DOHH2 (cell line): ENCODE data around the gene SESTD1.

ENCODE experiments used
- EZH2phosphoT487 ChIP-seq: fragments of 200-600 bp; sonication (generic); IDR thresholded peaks from 2 replicates; pipeline ENCODE4 v1.6.1; 2017; ENCODE audit warnings: borderline replicate concordance, mild to moderate bottlenecking, antibody characterized with exemption, low read length, moderate library complexity, mixed read lengths
- TF ChIP-seq, protein P1 (sequence below): fragments of 200-600 bp; sonication (generic); IDR thresholded peaks from one replicate; pipeline ENCODE4 v1.5.1; 2014; ENCODE audit warnings: antibody characterized with exemption, mild to moderate bottlenecking, low read depth, low read length; ENCODE audit not compliant: poor library complexity, severe bottlenecking

- no peak for TF ChIP-seq EZH2phosphoT487
- TF ChIP-seq, protein P1, sequence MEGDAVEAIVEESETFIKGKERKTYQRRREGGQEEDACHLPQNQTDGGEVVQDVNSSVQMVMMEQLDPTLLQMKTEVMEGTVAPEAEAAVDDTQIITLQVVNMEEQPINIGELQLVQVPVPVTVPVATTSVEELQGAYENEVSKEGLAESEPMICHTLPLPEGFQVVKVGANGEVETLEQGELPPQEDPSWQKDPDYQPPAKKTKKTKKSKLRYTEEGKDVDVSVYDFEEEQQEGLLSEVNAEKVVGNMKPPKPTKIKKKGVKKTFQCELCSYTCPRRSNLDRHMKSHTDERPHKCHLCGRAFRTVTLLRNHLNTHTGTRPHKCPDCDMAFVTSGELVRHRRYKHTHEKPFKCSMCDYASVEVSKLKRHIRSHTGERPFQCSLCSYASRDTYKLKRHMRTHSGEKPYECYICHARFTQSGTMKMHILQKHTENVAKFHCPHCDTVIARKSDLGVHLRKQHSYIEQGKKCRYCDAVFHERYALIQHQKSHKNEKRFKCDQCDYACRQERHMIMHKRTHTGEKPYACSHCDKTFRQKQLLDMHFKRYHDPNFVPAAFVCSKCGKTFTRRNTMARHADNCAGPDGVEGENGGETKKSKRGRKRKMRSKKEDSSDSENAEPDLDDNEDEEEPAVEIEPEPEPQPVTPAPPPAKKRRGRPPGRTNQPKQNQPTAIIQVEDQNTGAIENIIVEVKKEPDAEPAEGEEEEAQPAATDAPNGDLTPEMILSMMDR, result no peak
These were observed 69.5 kb downstream of the SESTD1 start for GRCh38 chr2:179195141-179195540.
